ENCODE results near the gene R3HCC1L.
A peak's percentile ranks its signal among the peaks of the same experiment; 100 is the strongest.

The R3HCC1L gene

DNA sequence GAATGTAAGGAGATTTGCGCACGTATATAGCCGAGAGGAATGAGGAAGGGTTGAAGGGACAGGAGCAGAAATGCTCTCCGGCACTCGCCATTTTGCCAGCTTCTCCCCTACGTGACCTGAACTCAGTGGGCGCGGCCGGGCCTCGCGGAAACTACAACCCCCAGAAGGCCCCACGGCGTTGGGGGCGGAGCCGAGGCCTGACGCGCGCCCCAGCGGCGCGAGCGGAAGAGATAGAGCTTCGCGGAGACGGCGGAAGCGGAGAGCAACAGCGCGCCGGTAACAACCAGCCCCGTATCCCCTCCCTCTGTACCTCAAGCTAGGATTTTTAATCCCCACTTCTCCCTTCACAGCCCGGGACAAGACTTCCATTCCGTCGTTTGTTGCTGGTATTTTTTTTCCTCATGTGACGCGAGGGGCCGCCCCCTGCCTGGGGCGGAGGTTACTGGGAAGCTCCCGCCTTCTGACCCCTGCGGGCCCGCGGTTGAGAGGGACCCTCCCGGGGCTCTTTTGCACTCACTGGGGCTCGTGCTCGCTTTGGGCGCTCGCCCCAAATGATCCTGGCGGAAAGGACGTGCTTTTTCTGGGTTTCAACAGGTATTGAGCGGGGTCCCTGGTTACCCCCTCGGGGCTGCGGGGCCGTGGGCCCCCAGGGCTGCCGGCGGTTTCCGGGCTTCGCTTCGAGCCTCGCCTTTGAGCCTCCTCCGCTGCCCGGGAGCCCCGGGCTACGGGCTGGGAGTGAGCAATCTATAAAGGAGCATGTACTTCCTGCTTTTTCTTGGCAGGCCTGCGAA is at the start of gene R3HCC1L:
TSS of gene R3HCC1L (plus strand) at position 227 of the 791 bp plus-strand sequence. CDS start 73,458 bp downstream, outside the sequence.
- TF ChIP-seq, protein P1, sequence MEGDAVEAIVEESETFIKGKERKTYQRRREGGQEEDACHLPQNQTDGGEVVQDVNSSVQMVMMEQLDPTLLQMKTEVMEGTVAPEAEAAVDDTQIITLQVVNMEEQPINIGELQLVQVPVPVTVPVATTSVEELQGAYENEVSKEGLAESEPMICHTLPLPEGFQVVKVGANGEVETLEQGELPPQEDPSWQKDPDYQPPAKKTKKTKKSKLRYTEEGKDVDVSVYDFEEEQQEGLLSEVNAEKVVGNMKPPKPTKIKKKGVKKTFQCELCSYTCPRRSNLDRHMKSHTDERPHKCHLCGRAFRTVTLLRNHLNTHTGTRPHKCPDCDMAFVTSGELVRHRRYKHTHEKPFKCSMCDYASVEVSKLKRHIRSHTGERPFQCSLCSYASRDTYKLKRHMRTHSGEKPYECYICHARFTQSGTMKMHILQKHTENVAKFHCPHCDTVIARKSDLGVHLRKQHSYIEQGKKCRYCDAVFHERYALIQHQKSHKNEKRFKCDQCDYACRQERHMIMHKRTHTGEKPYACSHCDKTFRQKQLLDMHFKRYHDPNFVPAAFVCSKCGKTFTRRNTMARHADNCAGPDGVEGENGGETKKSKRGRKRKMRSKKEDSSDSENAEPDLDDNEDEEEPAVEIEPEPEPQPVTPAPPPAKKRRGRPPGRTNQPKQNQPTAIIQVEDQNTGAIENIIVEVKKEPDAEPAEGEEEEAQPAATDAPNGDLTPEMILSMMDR (IDR thresholded peaks at IDR 0.05; ENCODE audit: borderline replicate concordance, insufficient read depth, low read depth, low read length): no peak

DNA sequence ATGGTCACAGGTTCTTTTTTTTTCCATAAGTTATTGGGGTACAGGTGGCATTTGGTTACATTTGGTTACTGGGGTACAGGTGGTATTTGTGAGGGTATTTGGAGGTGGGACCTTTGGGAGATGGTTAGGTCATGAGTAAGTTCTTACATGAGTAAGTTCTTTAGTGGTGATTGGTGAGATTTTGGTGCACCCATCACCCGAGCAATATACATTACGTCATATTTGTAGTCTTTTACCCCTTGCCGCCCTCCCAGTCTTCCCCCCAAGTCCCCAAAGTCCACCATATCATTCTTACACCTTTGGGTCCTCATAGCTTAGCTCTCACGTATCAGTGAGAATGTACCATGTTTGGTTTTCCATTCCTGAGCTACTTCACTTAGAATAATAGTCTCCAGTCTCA is 49.2 kb upstream of the R3HCC1L start:
- TF ChIP-seq, protein P1 (IDR thresholded peaks at IDR 0.05; ENCODE audit: borderline replicate concordance, insufficient read depth, low read depth, low read length): no peak
- no peak overlapping the region for H3K4me3 ChIP-seq (ENCODE audit: low read depth, low read length)

More for the DNA sequence above, at the start of gene R3HCC1L:
- peak within 1 kb of the TSS; percentile 86 for H3K4me3 ChIP-seq (ENCODE audit: low read depth, low read length)

GRCh38 chr10:98086837-98087708 is 47.4 kb upstream of the R3HCC1L start:
- TF ChIP-seq, protein P1 (IDR thresholded peaks at IDR 0.05; ENCODE audit: borderline replicate concordance, insufficient read depth, low read depth, low read length): no peak
- no peak overlapping the region for H3K4me3 ChIP-seq (ENCODE audit: low read depth, low read length)

- no peak overlapping the region for H3K4me3 ChIP-seq (ENCODE audit: low read depth, low read length)
- TF ChIP-seq, protein P1 (IDR thresholded peaks at IDR 0.05; ENCODE audit: borderline replicate concordance, insufficient read depth, low read depth, low read length): no peak
These were observed 46.1 kb upstream of the R3HCC1L start for GRCh38 chr10:98088186-98088971.

GRCh38 chr10:98090822-98091221 is 43.6 kb upstream of the R3HCC1L start:
- no peak overlapping the region for H3K4me3 ChIP-seq (ENCODE audit: low read depth, low read length)
- TF ChIP-seq, protein P1 (IDR thresholded peaks at IDR 0.05; ENCODE audit: borderline replicate concordance, insufficient read depth, low read depth, low read length): no peak

GRCh38 chr10:98096316-98096715 is 38.1 kb upstream of the R3HCC1L start:
- no peak overlapping the region for H3K4me3 ChIP-seq (ENCODE audit: low read depth, low read length)
- TF ChIP-seq, protein P1 (IDR thresholded peaks at IDR 0.05; ENCODE audit: borderline replicate concordance, insufficient read depth, low read depth, low read length): no peak
